ENCODE data around the gene CDH5.

CDH5 gene

DNA sequence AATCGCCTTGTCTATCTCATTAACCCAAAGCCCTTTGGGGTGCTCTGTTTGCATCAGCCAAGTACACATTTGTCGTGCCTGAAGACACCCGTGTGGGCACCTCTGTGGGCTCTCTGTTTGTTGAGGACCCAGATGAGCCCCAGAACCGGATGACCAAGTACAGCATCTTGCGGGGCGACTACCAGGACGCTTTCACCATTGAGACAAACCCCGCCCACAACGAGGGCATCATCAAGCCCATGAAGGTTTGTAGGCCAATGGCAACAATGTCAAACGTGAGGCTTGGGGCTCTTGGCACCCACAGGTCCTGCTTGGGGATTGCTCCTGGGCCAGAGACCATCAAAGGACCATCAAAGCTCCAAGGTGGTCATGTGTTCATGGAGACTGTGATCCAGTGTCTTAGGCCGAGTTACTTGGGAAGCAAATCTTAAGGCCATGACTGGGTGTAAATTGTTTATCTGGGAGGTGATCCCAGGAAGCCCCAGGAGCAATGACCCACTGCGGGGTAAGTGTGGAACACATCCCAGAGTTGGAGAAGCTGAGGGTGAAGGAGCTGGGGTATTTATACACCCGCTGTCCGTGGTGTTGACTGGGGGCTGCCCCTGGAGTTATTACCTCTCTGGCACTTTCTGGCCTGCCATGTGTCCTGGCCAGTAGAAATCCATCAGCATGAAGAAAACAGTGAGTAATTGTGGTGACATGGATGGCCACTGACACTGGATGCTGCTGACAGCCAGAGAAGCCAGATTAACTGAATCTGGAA lies 24.0 kb downstream of the CDH5 start:
- no peak for DNase-seq (ENCODE audit: low spot score)

- DNase-seq (ENCODE audit: low spot score), result no peak
Observed at GRCh38 chr16:66391726-66392670, 25.5 kb downstream of the CDH5 start.

DNA sequence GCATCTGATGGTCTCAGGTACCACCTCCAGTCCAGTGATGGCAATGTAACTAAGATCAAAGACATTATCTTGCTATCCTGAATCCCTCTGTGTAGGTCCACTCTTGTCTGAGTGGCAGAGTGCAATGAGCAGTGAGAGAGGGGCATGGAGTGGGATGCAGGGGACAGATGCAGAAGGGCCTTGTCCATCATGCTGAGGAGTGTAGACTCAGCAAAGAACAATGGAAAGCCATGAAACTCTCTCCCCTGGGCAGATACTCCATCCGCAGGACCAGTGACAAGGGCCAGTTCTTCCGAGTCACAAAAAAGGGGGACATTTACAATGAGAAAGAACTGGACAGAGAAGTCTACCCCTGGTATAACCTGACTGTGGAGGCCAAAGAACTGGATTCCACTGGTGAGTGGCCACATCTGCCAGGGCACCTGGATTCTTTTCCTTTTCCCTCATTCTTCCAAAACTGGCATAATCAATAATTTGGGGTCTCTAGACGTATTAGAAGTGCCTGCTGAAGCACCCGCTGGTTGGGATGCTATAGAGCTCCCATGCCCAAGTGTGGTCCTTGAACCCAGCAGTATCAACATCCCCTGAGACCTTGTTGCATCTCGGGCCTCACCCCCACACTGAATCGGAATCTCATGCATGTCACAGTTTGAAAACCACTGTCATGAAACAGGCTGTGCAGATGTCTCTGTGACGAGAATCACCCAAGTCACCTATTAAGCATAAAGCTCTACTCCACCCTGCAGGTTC lies 29.5 kb downstream of the CDH5 start:
- DNase-seq (ENCODE audit: low spot score), result no peak

DNA sequence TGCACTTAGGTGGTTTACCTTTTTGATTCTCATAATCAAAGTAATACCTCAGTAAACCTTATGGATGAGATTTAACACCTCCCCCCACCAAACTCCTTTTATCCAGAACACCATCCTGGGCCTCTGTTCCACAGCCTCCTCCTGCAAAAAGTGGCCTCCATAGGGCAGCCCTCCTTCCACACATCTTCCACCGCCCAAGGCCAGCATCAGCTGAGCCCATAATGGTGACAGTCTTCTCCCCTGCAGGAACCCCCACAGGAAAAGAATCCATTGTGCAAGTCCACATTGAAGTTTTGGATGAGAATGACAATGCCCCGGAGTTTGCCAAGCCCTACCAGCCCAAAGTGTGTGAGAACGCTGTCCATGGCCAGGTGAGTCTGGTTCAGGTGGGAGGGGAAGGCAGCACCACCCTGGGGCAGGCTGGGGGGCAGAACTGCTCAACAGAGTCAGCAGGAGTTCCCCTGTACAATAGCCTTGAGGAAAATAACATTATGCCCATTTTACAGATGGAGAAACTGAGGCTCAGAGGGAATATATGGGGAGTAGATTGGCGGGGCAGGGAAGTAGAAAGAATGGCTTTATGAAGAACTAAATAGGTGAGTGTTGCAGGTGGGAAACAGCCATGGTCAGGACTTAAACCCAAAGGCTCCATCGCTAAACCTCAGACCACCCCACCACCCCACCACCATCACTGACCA lies 31.4 kb downstream of the CDH5 start:
- DNase-seq (ENCODE audit: low spot score), result no peak

DNA sequence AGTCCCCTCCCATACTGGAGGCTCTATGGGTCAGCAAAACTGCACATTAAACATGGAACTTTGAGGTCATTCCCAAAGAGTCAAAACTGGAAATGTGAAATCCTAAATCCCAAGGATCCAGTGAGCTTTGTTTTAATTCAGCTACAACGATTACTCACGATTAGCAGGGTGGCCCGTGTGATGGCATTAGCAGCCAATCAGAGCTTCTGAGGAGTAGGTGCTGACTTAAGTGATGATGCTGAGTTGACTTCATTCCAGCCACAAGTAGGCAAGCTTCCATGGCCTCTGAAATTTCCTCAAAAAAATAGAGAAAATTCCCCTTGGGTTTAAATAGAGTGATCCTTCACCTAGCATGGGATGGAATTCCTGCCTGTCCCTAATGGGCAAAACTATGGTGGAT lies 32.5 kb downstream of the CDH5 start:
- no peak for DNase-seq (ENCODE audit: low spot score)

DNA sequence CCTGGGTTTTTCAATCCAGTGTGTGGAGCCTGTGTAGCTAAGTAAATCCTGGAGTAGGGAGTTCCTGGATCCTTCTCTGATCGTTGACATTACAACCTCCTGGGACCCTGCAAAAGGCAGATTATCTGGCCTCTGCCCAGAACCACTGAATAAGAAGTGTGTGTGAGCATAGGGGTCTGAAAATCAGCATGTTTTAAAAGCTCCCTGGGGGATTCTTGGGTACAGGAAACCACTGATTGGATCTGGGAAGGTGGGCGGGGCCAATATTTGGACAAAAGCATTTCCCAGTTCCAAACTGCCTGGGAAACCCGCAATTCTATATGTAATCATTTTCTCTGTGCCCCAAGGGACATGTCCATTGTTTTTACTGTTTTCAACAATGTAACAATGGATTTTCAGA lies 33.4 kb downstream of the CDH5 start:
- no peak for DNase-seq (ENCODE audit: low spot score)

- no peak for DNase-seq (ENCODE audit: low spot score)
Observed at GRCh38 chr16:66400503-66401380, 34.3 kb downstream of the CDH5 start.

DNA sequence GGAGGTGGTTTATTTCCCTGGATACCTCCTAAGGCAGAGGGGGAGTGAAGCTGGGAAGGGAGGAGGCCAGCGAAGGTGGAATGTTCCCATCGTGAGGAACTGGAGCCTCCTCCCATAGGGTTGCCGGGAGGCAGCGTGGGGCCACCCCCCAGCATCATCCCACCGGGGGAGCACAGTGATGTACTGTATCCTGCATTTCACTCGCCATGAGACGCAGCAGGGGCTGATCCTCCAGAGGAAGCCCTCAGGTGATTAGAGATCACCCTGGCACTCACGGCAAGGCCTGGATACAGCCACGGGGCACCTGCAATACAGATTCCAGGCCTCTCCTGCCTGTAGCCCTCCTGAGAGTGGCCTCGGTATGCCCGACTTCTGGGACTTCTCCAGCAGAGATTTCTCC lies 35.1 kb downstream of the CDH5 start:
- DNase-seq (ENCODE audit: low spot score), result no peak

DNA sequence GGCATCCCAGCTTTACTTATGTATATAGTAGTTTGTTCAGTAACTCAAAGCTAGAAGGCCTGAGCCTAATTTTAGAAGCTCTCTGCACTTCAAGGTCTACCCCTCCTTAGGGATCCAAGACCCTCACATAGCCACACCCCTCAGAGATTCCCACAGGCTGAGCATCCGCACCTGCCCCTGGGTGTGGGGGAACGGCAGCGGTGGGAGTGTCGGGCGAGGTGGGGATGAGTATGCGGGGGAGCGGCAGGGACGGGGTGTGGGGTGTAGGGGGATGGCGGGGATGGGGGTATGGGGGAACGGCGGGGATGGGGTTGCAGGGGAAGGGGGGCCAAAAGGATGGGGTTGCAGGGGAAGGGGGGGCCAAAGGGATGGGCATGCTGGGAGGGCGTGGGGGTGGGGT lies 35.7 kb downstream of the CDH5 start:
- DNase-seq (ENCODE audit: low spot score), result no peak

- no peak for DNase-seq (ENCODE audit: low spot score)
Observed at GRCh38 chr16:66402591-66403230, 36.2 kb downstream of the CDH5 start.

DNA sequence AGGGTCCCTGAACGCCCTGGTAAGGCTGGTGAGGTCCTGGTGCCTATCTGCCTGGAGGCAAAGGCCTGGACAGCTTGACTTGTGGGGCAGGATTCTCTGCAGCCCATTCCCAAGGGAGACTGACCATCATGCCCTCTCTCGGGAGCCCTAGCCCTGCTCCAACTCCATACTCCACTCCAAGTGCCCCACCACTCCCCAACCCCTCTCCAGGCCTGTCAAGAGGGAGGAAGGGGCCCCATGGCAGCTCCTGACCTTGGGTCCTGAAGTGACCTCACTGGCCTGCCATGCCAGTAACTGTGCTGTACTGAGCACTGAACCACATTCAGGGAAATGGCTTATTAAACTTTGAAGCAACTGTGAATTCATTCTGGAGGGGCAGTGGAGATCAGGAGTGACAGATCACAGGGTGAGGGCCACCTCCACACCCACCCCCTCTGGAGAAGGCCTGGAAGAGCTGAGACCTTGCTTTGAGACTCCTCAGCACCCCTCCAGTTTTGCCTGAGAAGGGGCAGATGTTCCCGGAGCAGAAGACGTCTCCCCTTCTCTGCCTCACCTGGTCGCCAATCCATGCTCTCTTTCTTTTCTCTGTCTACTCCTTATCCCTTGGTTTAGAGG lies 37.1 kb downstream of the CDH5 start:
- DNase-seq (ENCODE audit: low spot score), result no peak

DNA sequence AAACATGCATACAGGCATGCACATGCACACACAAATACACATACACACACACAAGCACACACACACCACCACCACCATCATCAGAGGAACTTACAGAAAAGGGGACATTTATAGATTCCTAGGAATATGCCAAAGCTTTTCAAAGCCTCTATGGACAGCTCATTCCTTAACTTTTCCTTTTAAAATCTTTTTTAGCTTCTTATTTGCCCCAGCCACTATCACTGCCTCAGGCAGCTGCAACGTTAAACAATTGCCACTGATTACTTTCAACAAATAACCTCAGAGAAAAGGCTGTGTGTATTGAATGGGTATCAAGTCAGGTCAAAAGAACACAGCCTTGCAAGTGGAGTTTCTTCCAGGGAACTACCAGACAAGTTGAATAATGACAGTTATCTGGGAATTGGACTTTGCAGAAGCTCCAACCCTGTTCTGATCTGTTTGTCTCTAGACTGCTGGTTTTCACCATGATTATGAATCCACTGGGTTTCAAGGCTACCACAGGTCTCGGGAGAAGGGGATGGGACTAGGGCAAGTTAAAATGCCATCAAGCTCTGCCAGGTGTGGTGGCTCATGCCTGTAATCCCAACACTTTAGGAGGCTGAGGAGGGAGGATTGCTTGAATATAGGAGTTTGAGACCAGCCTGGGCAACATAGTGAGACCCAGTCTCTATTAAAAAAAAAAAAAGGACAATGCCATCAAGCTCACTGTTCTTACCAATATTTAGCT lies 38.7 kb downstream of the CDH5 start:
- DNase-seq (ENCODE audit: low spot score), result no peak

DNA sequence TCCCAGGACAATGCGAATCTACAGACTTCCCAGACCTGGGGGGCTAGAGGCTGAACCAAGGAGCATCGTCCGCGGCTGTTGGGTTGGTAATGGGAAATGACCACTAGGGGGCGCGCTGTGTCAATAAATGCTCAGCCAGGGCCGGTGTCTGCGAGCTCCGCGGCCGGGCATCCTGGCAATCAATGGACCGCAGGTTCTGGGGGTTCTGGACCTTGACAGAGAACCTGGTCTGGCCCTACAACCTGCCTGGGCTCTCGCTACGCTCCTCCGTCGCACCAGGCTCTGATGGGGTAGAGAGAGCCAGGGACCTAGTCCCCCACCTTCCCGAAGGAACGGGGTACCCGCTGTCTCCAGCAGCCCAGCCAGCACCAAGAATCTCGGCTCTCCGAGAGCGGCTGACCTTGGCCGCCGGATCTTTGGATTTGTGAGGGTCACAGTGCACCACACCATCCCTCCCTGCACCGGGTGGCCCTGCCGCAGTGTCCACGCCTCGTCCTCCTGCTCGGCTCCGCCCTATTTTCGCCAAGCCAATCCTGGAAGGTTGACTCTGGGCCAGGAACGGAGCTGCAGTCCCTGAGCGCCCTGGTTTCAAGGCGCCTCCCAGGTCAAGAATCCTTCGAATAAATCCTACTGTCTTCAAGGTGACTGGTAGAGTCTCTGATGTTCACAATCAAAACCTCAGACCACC lies 40.2 kb downstream of the CDH5 start:
- DNase-seq (ENCODE audit: low spot score), result peak; percentile 84

DNA sequence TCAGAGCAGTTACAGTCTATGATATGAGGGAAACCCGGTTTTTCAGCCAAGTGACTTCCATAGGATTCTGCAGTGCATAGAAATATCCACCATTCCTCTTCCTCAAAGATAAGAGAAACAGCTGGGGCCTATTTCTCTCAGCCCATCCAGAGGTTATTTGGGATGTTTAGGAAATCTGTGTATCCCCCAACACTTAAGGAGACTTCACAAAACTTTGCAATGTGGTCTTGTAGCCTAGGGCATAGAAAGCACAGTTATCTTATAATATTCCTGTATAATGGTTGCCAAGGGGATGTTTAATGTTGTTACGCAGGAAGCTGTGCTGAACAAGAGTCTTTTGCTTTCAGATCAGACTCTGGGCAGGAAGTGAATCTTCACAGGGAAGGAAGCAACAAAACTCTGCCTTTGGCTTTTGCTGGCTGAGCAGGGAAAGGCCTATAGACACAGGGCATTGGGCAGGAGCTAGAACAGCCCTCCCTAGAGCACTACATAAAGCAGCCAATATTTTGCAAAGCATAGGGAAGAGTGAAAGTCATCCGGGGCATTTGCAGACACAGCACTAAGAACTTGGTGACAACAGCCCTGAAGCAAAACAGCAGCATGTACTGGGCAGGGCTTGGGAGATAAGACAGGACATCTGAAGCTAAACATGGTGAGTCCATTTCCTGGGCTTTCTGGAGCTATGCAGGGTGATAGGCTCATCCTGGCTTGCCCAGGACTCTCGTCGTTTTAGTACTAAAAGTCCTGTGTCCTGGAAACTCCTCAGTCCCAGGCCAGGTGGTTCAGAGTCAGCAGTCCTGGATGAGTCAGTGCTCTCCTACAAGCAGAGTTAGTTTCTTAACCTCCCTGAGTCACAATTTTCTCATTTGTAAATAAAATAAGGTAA lies 41.9 kb downstream of the CDH5 start:
- DNase-seq (ENCODE audit: low spot score), result no peak

GRCh38 chr16:66409156-66409555 lies 42.7 kb downstream of the CDH5 start:
- no peak for DNase-seq (ENCODE audit: low spot score)

GRCh38 chr16:66412182-66412581 lies 45.7 kb downstream of the CDH5 start:
- no peak for DNase-seq (ENCODE audit: low spot score)

- DNase-seq (ENCODE audit: low spot score), result no peak
Observed at GRCh38 chr16:66414891-66415290, 48.4 kb downstream of the CDH5 start.

DNA sequence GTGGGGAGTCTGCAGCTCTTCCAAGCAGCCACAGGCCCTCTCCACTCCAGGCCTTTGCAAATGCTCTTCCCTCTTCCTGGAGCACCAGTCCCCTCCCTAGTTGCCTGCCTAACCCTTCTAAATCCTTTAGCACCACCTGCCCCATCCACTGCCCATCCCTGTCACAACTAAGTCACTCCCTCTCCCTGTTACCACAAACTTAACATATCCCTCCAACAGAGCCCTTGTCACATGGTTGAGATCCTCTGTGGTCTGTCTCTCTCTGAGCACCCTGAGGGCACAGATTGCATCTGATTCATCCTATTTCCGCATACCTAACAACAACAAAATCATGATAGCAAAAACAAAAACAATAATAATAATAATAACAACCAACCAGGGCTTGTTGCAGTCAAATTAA lies 49.6 kb downstream of the CDH5 start:
- no peak for DNase-seq (ENCODE audit: low spot score)

All from germinal center (tissue), 1 donor.